NCI-H1417 (cell line): ENCODE measurements around the gene ALKBH2.
"Not testable (repeated sequence)": the region's sequence is repeated elsewhere in the genome, so short reads cannot be mapped to it uniquely, and the experiment has no call there.

Experiments
- DNase-seq, 3 experiments: peaks; one replicate each; lab custom pipeline; 2025; lab: John Stamatoyannopoulos, UW

The ALKBH2 gene

DNA sequence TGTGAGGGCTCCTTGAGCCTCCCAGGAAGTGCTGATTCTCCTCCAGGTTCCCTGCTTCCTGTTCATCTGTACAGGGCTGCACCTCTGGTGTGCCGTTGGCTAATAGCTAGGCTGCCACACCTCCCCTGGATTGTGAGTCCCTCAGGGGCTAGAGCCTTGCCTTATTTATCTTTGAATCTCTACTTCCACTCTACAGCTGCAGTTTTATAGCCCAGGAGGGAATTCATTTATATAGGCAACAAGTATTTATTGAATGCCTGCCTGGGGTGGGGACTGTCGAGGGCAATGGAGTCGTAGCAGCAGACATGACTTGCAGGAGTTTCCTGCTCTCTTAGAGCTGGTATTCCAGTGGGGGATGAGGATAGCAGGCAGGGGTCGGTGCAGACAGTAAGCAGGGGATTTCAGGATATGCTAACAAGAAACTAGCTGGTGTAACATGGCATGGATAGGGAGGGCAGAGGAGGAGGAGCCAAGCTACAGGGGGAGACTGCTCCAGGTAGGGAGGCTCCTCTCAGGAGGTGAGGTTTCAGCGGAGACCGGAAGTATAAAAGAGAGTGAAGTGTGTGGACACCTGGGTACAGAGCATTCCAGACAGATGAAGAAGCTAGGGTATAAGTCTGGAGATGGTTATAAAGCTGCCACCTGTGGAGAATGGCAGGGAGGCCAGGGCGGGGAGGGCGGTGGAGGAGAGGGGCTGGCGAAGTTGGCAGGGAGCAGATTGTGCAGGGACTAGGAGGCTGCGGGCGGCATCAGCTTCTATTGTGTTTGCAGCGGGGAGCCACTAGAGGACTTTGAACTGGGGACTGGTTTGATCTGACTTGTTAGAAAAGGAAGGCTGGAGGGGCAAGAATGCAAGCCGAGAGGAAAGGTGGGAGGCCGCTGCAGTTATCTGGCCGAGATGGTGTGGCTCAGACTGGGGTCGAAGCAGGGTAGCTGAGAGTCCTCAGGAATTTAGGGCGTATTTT, 23.7 kb downstream of the ALKBH2 start:
- peak in 1 of 3 experiments; percentile 16 for DNase-seq

DNA sequence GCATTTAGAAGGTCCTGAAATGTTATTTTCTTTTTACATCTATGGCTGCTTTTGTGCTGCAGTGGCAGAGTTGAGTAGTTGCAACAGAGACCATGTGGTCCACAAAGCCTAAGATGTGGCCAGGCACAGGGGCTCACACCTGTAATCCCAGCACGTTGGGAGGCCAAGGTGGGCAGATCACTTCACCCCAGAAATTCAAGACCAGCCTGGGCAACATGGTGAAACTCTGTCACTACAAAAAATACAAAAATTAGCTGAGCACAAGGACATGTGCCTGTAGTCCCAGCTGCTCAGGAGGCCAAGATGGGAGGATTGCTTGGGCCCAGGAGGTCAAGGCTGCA, 27.4 kb downstream of the ALKBH2 start:
- DNase-seq = no peak

DNA sequence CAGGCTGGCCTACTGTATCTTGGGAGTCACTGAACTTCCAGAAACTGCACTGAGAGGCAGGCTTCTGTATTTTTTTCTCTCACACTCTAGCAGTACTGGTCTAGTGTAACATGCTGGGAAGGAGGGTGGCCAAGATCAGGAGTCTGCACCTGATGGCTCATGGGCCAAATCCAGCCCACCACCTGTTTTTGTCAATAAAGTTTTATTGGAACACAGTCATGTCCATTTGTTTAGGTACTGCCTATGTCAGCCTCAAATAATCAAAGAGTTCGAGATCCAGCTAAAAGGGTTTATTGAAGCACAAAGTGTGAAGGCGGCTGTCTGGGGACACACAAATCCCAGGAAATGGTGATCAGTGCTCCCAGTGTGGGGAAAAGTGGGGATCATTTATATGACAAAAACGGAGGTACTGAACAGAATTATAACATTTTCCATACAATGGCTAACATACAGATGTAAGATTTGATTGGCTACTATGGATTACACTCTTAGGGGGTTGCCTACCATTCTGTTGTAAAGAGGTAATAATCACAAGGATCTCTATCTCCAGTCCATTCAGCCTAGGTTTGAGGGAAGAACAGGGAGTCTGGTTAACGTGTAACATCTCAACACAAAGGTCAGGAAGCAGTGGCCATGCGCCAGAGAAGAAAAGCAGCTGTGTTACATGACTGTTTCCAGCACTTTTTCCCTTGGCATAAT, 28.0 kb downstream of the ALKBH2 start:
- no peak for DNase-seq

DNA sequence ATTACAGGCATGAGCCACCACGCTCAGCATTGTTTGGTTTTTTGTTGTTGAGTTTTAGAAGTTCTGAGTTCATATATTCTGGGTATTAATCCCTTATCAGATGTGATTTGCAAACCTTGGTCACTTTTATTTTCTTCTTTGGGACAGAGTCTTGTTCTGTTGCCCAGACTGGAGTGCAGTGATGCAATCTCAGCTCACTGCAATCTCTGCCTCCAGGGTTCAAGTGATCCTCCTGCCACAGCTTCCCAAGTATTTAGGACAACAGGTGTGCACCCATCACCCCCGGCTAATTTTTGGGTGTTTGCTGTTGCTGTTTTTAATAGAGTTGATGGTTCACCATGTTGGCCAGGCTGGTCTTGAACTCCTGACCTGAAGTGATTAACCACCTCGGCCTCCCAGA, 29.1 kb downstream of the ALKBH2 start:
- DNase-seq = no peak

DNA sequence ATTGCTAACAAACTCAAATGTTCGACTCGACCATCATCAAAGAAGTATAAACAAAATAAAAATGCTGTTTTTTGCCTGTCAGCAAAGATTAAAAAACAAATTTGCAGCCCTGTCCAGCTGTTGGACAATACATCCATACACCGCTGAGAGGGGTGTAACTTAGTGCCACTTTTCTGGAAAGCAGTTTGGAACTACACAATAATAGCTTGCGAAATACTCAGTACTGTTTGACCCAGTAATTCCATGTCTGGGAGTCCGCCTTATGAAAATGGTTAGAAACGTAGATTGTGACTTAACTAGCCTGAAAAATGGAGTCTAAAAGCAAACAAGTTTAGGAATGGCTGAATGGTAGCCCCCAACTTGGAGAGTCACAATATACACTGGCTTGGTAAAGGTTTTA, 34.5 kb downstream of the ALKBH2 start:
- DNase-seq = no peak

DNA sequence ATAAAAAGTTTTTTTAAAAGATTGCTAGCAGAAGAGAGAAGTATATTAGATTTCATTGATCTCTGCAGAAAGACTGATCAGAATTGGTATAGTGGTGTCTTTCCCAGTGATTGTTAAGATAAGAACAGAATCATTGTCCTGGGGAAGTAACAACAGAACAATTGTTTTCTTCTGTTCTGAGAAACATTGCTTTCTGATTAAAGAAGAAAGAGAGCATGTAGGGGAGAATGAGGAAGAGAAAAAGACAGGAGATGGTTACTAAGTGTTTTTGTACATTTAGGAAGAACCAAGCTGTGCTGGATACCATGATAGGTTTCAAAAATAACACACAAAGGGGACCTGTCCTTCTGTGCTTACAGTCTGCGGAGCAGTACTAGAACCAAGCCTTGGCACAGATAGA, 35.9 kb downstream of the ALKBH2 start:
- DNase-seq = no peak

GRCh38 chr12:109056891-109057290, 36.4 kb downstream of the ALKBH2 start:
- DNase-seq = no peak

DNA sequence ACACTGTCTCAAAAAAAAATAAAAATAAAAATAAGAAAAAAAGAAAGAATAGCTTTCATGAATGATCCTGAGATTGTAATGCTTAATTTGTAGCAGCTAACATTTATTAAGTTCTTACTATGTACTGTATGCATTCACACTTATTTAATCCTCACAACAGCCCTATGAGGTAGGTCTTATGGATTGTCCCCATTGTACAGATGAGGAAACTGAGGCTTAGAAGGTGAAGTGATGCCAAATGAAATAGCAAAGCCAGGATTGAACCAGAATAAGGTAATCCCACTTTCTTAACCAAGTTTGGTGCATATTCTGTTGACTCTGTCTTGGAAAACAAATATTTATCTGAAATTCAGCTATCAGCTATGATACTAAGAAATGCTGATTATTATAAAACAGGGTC, 38.8 kb downstream of the ALKBH2 start:
- DNase-seq = no peak

GRCh38 chr12:109054124-109054513, 39.2 kb downstream of the ALKBH2 start:
- DNase-seq = not testable (repeated sequence)

GRCh38 chr12:109053382-109054123, 39.7 kb downstream of the ALKBH2 start:
- no peak for DNase-seq

- DNase-seq = peak; percentile 91 to 95 (median 91)
Measured at GRCh38 chr12:109052414-109053323, 40.6 kb downstream of the ALKBH2 start, which contains the start of gene USP30. TSS of gene USP30 (plus strand) at chr12:109052576. CDS start at chr12:109052679, 103 bp downstream.

GRCh38 chr12:109052097-109052413, 41.2 kb downstream of the ALKBH2 start:
- DNase-seq = no peak

DNA sequence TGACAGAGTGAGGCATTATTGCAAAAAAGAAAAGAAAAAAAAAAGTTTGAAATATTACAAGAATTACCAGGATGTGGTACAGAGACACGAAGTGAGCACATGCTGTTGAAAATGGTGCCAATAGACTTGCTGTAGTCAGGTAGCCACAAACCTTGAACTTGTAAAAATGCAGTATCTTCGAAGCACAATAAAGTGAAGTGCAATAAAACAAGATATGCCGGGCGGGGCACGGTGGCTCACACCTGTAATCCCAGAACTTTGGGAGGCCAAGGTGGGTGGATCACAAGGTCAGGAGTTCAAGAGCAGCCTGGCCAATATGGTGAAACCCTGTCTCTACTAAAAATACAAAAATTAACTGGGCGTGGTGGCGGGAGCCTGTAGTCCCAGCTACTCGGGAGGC, 43.5 kb downstream of the ALKBH2 start:
- DNase-seq = not testable (repeated sequence)

DNA sequence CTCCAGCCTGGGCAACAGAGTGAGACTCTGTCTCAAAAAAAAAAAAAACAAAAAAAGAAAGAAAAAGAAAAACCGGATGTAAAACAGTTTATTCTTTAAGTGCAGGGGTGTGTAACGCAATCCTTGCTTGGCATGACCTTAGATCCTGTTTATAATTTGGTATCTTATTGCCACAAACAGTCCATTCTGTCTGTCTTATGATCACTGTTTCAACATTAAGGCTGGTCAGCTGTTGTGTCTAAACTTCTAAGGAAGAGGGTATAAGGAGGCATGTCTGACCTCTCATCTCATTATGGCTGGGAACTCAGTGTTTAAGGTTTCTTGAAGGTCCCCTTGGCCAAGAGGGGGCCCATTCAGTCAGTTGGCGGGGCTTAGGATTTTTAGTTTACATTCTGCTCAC, 44.6 kb downstream of the ALKBH2 start:
- not testable (repeated sequence) for DNase-seq

DNA sequence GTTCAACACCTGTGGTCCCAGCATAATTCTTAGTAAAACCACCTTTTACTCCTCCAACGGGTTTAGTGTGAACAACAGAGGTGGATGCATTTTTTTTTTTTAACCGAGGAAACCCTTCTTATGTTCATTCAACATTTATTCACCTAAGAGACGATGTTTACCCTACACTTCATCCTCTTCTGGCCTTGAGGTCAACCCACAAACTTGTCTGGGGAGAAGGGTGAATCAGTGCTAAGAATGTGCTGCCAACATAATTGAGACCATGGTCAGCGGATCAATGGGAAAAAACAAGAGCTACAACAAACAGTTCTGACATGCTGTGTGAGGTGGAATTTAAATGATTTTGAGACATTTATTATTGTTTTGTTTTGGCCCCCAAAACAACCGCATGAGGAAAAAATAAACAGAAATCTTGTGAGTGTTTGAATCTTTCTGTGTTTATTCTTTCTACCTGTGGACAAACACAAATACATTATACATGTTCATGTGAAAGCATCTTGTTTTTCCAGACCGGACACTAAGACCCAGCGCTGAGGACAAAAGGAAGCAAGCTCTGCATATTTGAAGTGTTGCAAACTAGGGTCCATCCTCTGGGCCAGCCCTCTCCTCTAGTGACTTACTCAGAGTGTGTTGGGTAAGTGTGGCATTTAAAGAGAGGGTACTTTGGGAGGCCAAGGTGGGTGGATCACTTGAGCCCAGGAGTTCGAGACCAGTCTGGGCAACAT, 46.0 kb downstream of the ALKBH2 start:
- no peak for DNase-seq

DNA sequence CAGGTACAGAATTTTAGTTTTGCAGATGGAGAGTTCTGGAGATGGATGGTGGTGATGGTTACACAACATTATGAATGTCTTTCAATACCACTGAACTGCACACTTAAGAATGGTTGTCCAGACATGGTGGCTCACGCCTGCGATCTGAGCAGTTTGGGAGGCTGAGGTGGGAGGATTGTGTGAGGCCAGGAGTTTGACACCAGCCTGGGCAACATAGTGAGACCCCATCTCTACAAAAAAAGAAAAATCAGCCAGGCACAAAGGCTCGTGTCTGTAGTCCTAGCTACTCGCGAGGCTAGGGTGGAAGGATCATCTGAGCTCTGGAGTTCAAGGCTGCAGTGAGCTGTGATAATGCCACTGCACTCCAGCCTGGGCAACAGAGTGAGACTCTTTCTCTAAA, 49.0 kb downstream of the ALKBH2 start:
- DNase-seq = no peak
